ENCODE results near the gene S1PR5.

- TF ChIP-seq CTCF (IDR thresholded peaks at IDR 0.05) (no peak), POLR2A (IDR thresholded peaks at IDR 0.05) (no peak)
These were observed 468 bp downstream of the S1PR5 start for GRCh38 chr19:10516671-10517286.

All from lower leg skin (tissue), 3 donors.